Cardiac muscle cell (in vitro differentiated cells and primary cell): ENCODE measurements around the gene FAM174B. TPM values are rescaled to one million over a fixed set of nuclear protein-coding genes. Genes with fewer than 3 reads are reported as not detected.
A peak's percentile ranks its signal among the peaks of the same experiment; 100 is the strongest.

Experiments used
- DNase-seq, 2 donors: peaks; one replicate each; pipeline versions ENCODE4 v3.0.0 to v3.0.0-alpha.2; 2010 to 2017; ENCODE audit warnings: low read depth in 1 of 2, low spot score in 1 of 2
- H3K27ac ChIP-seq: fragments of 200-600 bp; sonication (generic); 2 replicates; pipeline ENCODE4 v1.5.1; 2016
- H3K27me3 ChIP-seq: fragments of 200-600 bp; sonication (generic); 2 replicates; pipeline ENCODE4 v1.6.0; 2016; ENCODE audit warnings: control low read depth
- H3K36me3 ChIP-seq: fragments of 200-600 bp; sonication (generic); 2 replicates; pipeline ENCODE4 v1.5.1; 2016; ENCODE audit warnings: control low read depth
- H3K4me1 ChIP-seq: fragments of 200-600 bp; sonication (generic); 2 replicates; pipeline ENCODE4 v1.8.1; 2017; ENCODE audit warnings: low read depth, mild to moderate bottlenecking, mixed run types
- H3K4me3 ChIP-seq: fragments of 200-600 bp; sonication (generic); 2 replicates; pipeline ENCODE4 v1.5.1; 2016; ENCODE audit warnings: mild to moderate bottlenecking
- H3K9me3 ChIP-seq: fragments of 200-600 bp; sonication (generic); 2 replicates; pipeline ENCODE4 v1.5.1; 2017; ENCODE audit warnings: low read depth, mild to moderate bottlenecking, control low read depth
- CTCF ChIP-seq: IDR thresholded peaks from 2 replicates; pipeline ENCODE4 v1.5.1; 2012; ENCODE audit warnings: low read depth, mild to moderate bottlenecking, low read length
- polyA plus RNA-seq: library from polyadenylated mRNA; unstranded; fragments of >200 nt; fragmentation: Nextera tagmentation; extraction: Ambion mirVana; gene quantifications from 2 replicates; pipeline ENCODE4 v1.2.1, GENCODE V29; 2016
- total RNA-seq: library from RNA; depleted of rRNA; stranded (reverse); fragments of >200 nt; gene quantifications from 2 replicates; pipeline ENCODE4 v1.2.3, GENCODE V29; 2016

FAM174B gene
- total and polyA plus RNA-seq, 2 experiments from 2014 or later = 9.3 to 30.2 TPM

- Histone ChIP-seq H3K9me3 (no peaks in the 10 kb centered on the region), H3K4me1 (peaks cover 29% of the 10 kb centered on the region), H3K27ac (peak overlapping the region; percentile 61), H3K27me3 (no peaks in the 10 kb centered on the region), H3K4me3 (no peak overlapping the region), H3K36me3 (no peaks in the 10 kb centered on the region)
- TF ChIP-seq CTCF = no peak
- peak; percentile 36 to 85 for DNase-seq
Observed at GRCh38 chr15:92665100-92665555, 9.6 kb upstream of the FAM174B start.

- peak overlapping the region; percentile 56 for H3K27ac ChIP-seq
- no peak for DNase-seq
Observed at GRCh38 chr15:92664178-92664900, 8.8 kb upstream of the FAM174B start.

GRCh38 chr15:92663250-92663951 lies 7.8 kb upstream of the FAM174B start:
- Histone ChIP-seq H3K4me1 (peaks cover 24% of the 10 kb centered on the region), H3K27ac (peak overlapping the region; percentile 56), H3K36me3 (no peaks in the 10 kb centered on the region), H3K27me3 (no peaks in the 10 kb centered on the region), H3K9me3 (no peaks in the 10 kb centered on the region), H3K4me3 (no peak overlapping the region)
- DNase-seq = no peak
- no peak for TF ChIP-seq CTCF

More at GRCh38 chr15:92664178-92664900, 8.8 kb upstream of the FAM174B start:
- H3K36me3 ChIP-seq = no peaks in the 10 kb centered on the region
- H3K4me3 ChIP-seq = no peak overlapping the region
- peaks cover 27% of the 10 kb centered on the region for H3K4me1 ChIP-seq
- no peak for TF ChIP-seq CTCF
- H3K27me3 ChIP-seq = no peaks in the 10 kb centered on the region
- no peaks in the 10 kb centered on the region for H3K9me3 ChIP-seq

GRCh38 chr15:92662762-92663161 lies 7.2 kb upstream of the FAM174B start:
- DNase-seq = no peak
- H3K27me3 ChIP-seq = no peaks in the 10 kb centered on the region
- no peaks in the 10 kb centered on the region for H3K9me3 ChIP-seq
- no peak overlapping the region for H3K27ac ChIP-seq
- no peaks in the 10 kb centered on the region for H3K36me3 ChIP-seq
- H3K4me3 ChIP-seq = no peak overlapping the region
- no peak for TF ChIP-seq CTCF
- peaks cover 24% of the 10 kb centered on the region for H3K4me1 ChIP-seq

GRCh38 chr15:92661956-92662355 lies 6.4 kb upstream of the FAM174B start:
- DNase-seq = no peak
- H3K9me3 ChIP-seq = no peaks in the 10 kb centered on the region
- no peaks in the 10 kb centered on the region for H3K36me3 ChIP-seq
- no peaks in the 10 kb centered on the region for H3K27me3 ChIP-seq
- H3K4me1 ChIP-seq = peaks cover 16% of the 10 kb centered on the region
- H3K4me3 ChIP-seq = no peak overlapping the region
- TF ChIP-seq CTCF = no peak
- no peak overlapping the region for H3K27ac ChIP-seq
